Subcutaneous adipose tissue (tissue), 4 donors: ENCODE data around the gene PLCB1. TPM values are rescaled to one million over a fixed set of nuclear protein-coding genes. Genes with fewer than 3 reads are reported as not detected.

ENCODE experiments used
- total RNA-seq, 4 donors: library from RNA; depleted of rRNA; stranded (reverse); fragments of >200 nt; gene quantifications; one replicate each; pipeline ENCODE4 v1.1.0, GENCODE V29; 2016
- TF ChIP-seq, protein P1 (sequence below): fragments of 450-650 bp; IDR thresholded peaks from one replicate; pipeline ENCODE4 v1.5.1; 2016; ENCODE audit warnings: low read depth, mild to moderate bottlenecking, control low read depth, antibody characterized with exemption, moderate library complexity

PLCB1 gene
- total RNA-seq, 4 donors from 2014 or later: 14.1 to 26.7 (median 18.4) TPM

GRCh38 chr20:8663424-8663823 lies 531.4 kb downstream of the PLCB1 start:
- TF ChIP-seq, protein P1, sequence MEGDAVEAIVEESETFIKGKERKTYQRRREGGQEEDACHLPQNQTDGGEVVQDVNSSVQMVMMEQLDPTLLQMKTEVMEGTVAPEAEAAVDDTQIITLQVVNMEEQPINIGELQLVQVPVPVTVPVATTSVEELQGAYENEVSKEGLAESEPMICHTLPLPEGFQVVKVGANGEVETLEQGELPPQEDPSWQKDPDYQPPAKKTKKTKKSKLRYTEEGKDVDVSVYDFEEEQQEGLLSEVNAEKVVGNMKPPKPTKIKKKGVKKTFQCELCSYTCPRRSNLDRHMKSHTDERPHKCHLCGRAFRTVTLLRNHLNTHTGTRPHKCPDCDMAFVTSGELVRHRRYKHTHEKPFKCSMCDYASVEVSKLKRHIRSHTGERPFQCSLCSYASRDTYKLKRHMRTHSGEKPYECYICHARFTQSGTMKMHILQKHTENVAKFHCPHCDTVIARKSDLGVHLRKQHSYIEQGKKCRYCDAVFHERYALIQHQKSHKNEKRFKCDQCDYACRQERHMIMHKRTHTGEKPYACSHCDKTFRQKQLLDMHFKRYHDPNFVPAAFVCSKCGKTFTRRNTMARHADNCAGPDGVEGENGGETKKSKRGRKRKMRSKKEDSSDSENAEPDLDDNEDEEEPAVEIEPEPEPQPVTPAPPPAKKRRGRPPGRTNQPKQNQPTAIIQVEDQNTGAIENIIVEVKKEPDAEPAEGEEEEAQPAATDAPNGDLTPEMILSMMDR: no peak

- TF ChIP-seq, protein P1: no peak
These were observed 532.7 kb downstream of the PLCB1 start for GRCh38 chr20:8664778-8665177.

DNA sequence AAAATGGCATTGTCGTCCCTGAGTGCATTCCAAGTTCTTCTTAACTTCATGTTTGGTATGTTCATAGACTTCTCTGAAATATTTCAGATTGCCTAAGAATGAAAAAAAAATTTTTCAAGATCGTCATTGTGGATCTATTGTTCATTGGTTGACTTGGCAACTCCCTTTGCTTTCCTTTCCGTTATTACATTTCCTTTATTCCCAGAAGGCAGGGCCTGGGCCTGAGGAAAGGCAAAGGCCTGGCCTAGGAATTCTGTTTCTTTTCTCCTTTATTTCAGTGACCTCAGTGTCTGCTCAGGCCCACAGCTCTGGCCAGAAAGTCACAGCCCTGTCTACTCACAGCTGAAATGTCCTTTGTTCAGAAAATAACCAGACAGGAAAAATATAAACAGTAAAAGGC lies 535.2 kb downstream of the PLCB1 start:
- TF ChIP-seq, protein P1: no peak

DNA sequence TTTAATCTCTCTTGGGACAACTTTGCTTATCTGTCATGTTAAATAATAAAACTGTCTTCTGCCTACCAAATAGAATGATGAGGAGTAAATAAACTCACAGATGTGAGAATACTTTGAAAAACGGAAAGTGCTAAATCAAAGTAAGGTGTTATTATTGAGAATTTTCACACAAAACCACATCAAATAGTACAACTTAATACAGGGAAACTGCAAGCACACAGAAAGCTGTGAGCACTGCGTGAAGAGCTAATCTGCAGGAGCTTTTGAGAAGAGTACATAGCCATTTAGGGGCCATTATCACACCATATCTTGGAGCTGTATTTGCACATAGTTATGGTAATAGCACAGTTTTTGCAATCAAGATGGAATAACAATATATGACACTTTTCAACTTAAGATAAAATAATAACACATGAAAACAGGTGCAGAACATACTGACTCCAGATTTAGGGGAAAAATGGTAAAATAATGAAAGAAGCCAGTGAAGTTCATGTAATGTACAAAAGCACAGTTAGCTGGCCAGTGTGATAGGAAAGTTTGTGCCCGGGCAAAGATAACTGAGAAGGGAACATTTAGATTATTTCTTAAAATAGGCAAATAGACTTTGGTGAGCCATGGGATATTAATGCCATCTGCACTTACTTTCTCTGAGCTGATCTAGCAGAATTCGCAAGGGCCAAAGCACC lies 538.3 kb downstream of the PLCB1 start:
- TF ChIP-seq, protein P1: no peak

GRCh38 chr20:8670893-8671215 lies 538.8 kb downstream of the PLCB1 start:
- TF ChIP-seq, protein P1: no peak

- TF ChIP-seq, protein P1: no peak
These were observed 539.4 kb downstream of the PLCB1 start for GRCh38 chr20:8671370-8671961.

GRCh38 chr20:8673116-8673515 lies 541.0 kb downstream of the PLCB1 start:
- TF ChIP-seq, protein P1: no peak
